ENCODE data around the gene GRK3.
"Not testable (repeated sequence)": the region's sequence is repeated elsewhere in the genome, so short reads cannot be mapped to it uniquely, and the experiment has no call there.

GRK3 gene

DNA sequence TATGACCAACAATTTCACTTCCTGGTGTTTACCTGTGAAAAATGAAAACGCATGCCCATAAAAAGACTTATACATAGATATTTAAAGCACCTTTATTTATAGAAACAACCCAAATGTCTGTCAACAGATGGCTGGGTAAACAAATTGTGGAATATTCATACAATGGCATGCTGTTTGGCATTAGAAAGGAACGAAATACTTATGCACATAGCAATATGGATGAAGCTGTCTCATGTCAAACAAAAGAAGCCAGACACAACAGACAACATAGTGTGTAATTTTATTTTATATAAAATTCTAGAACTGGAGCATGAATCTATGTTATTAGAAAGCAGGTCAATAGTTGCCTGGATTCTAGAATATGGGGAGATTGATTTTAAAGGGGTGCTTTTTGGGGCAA lies 38.0 kb downstream of the GRK3 start:
- in situ Hi-C loops (cut with HindIII; ENCODE audit: low pct_unique_long_range_greater_than_20kb, low sequenced_read_pairs) = no loop called here
- DNase-seq (ENCODE audit: low read depth in 1 of 2, low spot score in 1 of 2) = no peak
- no peak for TF ChIP-seq JUND (IDR thresholded peaks at IDR 0.05; ENCODE audit: low read depth)

DNA sequence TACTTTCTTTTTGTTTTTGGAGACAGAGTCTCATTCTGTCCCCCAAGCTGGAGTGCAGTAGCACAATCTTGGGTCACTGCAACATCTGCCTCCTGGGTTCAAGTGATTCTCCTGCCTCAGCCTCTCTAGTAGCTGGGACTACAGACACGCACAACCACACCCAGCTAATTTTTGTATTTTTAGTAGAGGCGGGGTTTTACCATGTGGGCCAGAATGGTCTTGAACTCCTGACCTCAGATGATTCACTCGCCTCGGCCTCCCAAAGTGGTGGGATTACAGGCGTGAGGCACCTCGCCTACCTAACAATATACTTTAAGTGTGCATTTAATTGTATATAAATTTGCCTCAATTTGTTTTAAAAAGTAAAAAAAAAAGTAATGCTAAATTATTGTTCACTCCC lies 38.4 kb downstream of the GRK3 start:
- in situ Hi-C loops (cut with HindIII; ENCODE audit: low pct_unique_long_range_greater_than_20kb, low sequenced_read_pairs) = no loop called here
- TF ChIP-seq JUND (IDR thresholded peaks at IDR 0.05; ENCODE audit: low read depth) = no peak
- no peak for DNase-seq (ENCODE audit: low read depth in 1 of 2, low spot score in 1 of 2)

DNA sequence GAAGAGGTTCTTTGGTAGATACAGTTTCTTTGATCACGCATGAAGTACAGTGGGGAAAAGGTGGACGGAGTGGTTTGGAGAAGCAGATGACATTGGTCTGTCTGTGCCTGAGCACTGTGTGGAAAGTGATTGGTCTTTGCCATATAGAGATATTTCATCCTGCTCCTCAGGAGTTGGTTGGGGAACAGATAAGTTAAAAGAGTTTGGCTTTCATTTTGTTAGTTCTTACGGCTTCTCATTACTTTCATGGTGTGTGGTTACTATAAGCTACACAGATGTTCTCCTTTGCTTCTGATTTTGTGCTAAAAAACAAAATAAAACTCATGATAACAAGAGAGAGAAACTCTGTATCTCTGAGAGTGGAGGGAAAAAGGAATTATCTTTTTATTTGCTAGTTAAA lies 40.7 kb downstream of the GRK3 start:
- in situ Hi-C loops (cut with HindIII; ENCODE audit: low pct_unique_long_range_greater_than_20kb, low sequenced_read_pairs); DNase-seq (ENCODE audit: low read depth in 1 of 2, low spot score in 1 of 2): not testable (repeated sequence)

DNA sequence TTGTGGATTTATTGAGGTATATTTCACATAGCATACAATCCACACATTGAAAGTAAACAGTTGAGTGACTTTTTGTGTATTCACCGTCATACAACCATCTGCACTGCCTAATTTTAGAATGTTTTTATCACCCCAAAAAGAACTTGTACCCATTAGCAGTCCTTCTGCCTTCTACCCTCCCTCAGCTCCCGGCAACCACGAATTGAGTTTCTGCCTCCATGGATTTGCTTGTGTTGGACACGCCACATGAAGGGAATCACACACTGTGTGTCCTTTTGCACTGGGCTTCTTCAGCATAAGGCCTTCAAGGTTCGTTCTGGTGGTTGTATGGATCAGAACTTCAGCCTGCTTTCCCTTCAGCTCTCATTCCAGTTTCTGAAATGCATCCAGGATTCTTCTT lies 41.1 kb downstream of the GRK3 start:
- DNase-seq (ENCODE audit: low read depth in 1 of 2, low spot score in 1 of 2); in situ Hi-C loops (cut with HindIII; ENCODE audit: low pct_unique_long_range_greater_than_20kb, low sequenced_read_pairs): not testable (repeated sequence)

DNA sequence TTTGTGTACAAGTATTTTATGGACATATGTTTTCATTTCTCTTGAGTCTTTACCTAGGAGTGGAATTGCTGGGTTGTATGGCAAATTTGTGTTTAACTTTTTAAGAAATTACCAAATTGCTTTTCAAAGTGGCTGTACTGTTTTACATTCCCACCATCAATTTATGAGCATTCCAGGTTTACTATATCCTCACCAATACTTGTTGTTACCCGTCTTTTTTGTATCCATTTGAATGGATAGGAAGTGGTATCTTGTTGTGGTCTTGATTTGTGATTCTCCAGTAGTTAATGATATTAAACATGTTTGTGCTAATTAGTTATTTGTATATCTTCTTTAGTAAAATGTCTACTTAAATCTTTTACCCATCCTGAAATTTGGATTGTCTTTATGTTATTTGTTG lies 46.8 kb downstream of the GRK3 start:
- DNase-seq (ENCODE audit: low read depth in 1 of 2, low spot score in 1 of 2); in situ Hi-C loops (cut with HindIII; ENCODE audit: low pct_unique_long_range_greater_than_20kb, low sequenced_read_pairs): not testable (repeated sequence)

DNA sequence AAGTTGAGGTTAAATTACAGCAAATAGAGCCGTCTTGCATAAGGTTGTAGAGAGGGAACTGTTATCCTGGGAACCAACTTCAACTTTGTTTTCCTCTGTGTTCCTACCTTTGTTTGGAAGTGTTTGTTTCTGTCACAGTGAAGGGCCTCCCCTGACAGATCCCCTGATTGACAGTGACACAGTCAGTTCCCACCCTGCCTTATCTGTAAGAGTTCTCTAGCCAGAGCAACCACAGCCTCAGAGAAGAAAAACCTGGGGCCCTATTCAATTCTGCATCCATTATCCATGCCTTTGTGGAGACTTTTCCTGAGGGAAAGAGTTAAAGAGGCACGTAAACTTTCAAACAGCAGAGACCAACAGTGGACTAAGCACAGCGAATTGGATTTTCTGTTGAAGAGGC lies 48.7 kb downstream of the GRK3 start:
- DNase-seq (ENCODE audit: low read depth in 1 of 2, low spot score in 1 of 2); in situ Hi-C loops (cut with HindIII; ENCODE audit: low pct_unique_long_range_greater_than_20kb, low sequenced_read_pairs): not testable (repeated sequence)

DNA sequence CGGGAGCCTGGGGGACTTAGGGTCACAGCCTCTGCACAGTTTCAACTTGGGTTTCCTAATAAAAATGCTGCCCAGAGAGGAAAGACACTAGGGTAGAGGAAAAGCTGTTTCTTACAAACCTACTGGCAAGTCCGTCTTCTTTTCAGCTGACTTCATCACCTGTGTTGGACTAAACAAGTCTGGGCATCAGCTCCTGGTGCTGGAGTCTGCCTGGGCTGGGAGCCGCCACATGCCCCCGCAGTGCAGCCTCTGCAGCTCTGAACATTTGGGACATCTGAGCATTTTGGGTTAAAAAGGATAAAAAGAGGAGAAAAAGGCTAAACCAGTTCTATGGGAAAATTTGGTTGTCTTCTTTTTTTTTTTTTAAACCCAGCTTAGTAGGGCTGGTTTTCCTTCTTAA lies 49.1 kb downstream of the GRK3 start:
- DNase-seq (ENCODE audit: low read depth in 1 of 2, low spot score in 1 of 2); in situ Hi-C loops (cut with HindIII; ENCODE audit: low pct_unique_long_range_greater_than_20kb, low sequenced_read_pairs): not testable (repeated sequence)

DNA sequence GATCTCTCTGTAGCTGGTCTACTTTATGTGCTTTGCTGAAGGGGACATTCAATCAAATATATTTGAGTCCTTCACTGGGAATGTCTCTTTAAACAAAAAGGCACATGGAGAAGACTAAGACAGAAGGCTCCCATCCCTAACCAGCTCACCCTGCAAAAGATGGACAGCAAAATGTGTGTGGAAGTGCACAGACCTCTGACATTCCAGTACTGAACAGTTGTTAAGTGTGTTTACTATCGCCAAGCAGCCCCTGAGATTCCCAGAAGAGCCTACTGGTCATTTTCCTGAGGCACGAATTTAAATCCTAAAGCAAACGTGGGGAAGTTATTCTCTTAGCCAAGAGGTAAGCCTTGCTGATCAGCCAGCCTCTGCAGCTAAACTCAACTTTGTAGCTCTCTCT lies 50.3 kb downstream of the GRK3 start:
- DNase-seq (ENCODE audit: low read depth in 1 of 2, low spot score in 1 of 2); in situ Hi-C loops (cut with HindIII; ENCODE audit: low pct_unique_long_range_greater_than_20kb, low sequenced_read_pairs): not testable (repeated sequence)

DNA sequence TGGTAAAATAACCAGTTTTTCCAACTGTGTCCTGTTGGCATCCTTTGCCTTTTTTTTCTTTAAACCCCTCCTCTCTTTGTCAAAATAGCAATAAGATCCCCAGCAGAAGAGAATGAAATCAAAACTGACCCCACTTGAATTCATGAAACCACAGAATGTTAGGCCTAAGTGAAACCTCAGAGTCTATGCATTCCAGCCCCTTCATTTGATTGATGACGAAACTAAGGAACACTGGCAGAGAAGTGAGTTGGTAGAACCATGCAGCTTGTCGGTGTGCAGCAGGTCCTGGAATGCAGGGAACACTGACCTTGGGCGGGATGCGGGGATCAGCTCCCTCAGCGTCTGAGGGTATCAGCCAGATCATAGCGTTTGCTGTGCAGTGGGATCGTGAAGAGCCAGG lies 57.5 kb downstream of the GRK3 start:
- TF ChIP-seq JUND (IDR thresholded peaks at IDR 0.05; ENCODE audit: low read depth) = no peak
- DNase-seq (ENCODE audit: low read depth in 1 of 2, low spot score in 1 of 2) = no peak
- in situ Hi-C loops (cut with HindIII; ENCODE audit: low pct_unique_long_range_greater_than_20kb, low sequenced_read_pairs) = no loop called here

DNA sequence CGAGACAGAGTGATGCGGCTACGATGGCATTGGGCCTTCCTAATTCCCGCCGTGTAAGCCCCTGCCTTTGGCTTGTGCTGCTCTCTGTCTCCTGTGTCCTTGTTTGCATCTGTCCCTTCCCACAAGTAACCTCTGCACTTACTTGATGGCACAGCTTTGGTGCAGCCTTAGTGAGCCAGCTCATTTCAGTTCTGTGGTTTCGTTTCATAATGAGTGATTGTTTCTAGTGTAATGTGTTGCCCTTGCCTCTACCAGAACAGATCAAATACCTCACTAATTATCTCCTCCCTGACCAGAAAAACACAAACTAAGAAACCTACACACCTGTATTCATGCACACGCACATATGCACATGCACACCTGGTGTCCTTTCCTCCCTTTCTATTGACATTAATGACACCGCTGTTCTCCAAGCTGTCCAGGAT lies 58.8 kb downstream of the GRK3 start:
- DNase-seq (ENCODE audit: low read depth in 1 of 2, low spot score in 1 of 2) = no peak
- no peak for TF ChIP-seq JUND (IDR thresholded peaks at IDR 0.05; ENCODE audit: low read depth)
- in situ Hi-C loops (cut with HindIII; ENCODE audit: low pct_unique_long_range_greater_than_20kb, low sequenced_read_pairs) = no loop called here

DNA sequence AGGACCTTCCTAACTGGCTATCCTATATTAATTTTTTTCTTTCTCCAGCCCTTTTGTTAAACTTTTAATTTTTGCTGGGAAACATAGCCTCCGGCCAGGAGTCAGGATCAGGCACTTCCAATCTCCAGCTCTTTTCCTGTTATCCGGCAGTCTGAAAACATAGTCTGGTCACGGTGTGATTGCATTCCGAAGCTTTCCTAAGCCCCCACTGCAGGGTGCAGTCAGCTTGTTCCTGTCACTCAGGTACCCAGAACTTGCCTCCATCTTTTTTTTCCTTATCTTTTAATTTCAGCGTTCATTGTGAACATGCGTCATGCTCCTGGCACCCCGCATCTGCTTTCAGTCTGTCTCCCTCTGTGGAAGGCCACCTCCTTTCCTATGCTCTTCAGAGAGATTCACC lies 59.4 kb downstream of the GRK3 start:
- no peak for DNase-seq (ENCODE audit: low read depth in 1 of 2, low spot score in 1 of 2)
- in situ Hi-C loops (cut with HindIII; ENCODE audit: low pct_unique_long_range_greater_than_20kb, low sequenced_read_pairs) = no loop called here
- TF ChIP-seq JUND (IDR thresholded peaks at IDR 0.05; ENCODE audit: low read depth) = no peak

DNA sequence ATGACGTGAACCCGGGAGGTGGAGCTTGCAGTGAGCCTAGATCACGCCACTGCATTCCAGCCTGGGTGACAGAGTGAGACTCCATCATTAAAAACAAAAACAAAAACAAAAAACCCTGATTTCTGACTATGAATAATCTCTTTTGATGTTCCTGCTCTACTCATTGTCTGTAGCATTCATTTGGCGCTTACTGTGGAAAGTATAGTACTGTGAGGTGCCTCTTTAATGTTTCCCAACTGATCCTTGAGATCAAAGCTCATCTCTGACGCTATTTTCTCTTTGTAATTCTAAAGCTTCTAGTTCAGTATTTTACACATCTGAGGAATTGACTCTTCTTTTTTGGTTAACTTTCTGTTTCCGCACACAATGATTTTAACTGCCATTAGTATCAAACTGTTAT lies 60.0 kb downstream of the GRK3 start:
- in situ Hi-C loops (cut with HindIII; ENCODE audit: low pct_unique_long_range_greater_than_20kb, low sequenced_read_pairs) = no loop called here
- no peak for TF ChIP-seq JUND (IDR thresholded peaks at IDR 0.05; ENCODE audit: low read depth)
- DNase-seq (ENCODE audit: low read depth in 1 of 2, low spot score in 1 of 2) = no peak

DNA sequence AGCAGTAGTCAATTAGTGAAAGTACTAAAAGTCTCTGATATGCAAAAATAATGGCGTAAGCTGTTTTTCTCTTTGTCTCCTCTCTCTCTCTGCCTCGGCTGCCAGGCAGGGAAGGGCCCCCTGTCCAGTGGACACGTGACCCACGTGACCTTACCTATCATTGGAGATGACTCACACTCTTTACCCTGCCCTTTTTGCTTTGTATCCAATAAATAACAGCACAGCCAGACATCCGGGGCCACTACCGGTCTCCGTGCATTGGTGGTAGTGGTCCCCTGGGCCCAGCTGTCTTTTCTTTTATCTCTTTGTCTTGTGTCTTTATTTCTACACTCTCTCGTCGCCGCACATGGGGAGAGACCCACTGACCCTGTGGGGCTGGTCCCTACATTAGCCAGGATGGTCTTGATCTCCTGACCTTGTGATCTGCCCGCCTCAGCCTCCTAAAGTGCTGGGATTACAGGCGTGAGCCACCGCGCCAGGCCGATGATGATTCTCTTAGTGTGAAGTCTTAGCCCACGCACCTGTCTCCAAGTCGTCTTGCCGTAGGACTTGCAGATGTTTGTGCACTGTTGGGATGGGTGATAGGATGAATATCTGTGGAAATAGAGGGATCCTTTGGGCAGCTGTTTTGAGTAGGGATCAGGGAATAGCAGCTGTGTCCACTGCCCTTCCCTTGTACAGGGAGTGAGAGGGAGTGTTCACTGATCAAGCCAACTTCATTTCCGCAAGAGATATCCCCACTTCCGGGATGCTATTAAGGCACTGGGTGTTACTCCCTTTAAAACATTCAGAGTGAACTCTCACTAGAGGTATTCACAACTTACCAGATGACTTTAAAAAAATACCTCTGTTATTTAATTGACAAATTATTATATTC lies 61.5 kb downstream of the GRK3 start:
- in situ Hi-C loops (cut with HindIII; ENCODE audit: low pct_unique_long_range_greater_than_20kb, low sequenced_read_pairs); DNase-seq (ENCODE audit: low read depth in 1 of 2, low spot score in 1 of 2): not testable (repeated sequence)

DNA sequence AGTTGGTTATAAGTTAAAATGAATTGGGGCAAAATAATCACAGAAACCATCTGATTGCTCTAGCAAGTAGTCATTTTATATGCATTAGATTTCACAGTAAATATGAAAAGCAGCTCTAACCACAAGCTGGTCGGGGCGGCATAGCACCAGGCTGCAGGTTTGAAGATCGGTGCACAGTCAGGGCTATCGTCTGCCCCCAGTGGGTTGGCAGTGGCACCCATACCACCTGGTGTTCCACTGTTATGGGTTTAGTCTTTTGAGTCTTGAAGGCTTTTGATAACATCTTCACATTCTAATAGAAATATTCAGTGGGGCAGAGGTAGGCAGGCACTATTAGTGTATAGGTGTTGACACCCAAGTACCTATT lies 62.1 kb downstream of the GRK3 start:
- in situ Hi-C loops (cut with HindIII; ENCODE audit: low pct_unique_long_range_greater_than_20kb, low sequenced_read_pairs) = no loop called here
- no peak for DNase-seq (ENCODE audit: low read depth in 1 of 2, low spot score in 1 of 2)
- no peak for TF ChIP-seq JUND (IDR thresholded peaks at IDR 0.05; ENCODE audit: low read depth)

Measured in T47D (cell line).